ENCODE results near the gene VGLL3. TPM values are rescaled to one million over a fixed set of nuclear protein-coding genes. Genes with fewer than 3 reads are reported as not detected.

VGLL3 gene
- total and polyA plus RNA-seq, 2 of the 4 experiments (the other 2 are of a cell fraction) = 46.2 to 97.3 TPM

DNA sequence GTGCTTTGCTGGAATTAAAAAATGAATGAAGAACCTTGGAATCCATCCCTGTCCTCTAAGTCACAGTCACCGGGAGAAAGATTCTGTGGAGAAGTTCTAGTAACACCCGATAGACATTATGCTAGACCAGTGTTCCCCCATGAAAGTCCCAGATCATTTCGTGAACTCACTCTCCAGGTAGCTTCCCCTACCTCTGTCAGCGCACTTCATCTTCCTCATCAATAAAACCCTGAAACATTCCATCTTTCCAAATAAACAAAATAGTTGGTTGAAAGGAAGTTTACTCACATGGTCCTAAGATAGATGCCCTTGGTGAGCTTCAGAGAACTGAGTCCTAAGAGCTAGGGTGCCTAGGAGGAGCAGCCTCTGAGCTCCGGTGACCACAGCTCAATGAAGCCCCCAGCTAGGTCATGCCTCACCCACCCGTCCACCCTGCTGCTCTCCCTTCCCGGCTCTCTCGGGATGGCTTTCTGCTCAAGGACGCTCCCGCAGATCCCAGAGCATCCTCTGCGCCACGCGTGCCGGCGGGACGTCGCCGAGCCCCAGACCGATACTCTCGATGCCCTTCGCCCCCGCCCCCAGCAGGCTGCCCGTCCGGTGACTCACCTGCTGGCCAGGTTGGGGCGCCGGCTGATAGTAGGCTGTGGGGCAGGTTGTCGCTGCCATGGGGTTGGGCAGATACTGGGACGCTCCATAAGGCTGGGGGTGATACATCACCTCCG lies 776 bp downstream of the VGLL3 start:
- H4K5ac ChIP-seq (ENCODE audit: low read depth, low read length) = peak overlapping the region; percentile 79
- peak overlapping the region; percentile 84 for H2AK5ac ChIP-seq (ENCODE audit: low read depth, low read length)
- H3K4ac ChIP-seq (ENCODE audit: low read depth, low read length) = peak overlapping the region; percentile 93
- ChIA-PET CTCF (no interaction called here), POLR2A (ENCODE audit: unreplicated experiment) (interaction anchor here (0.6 kb wide), 1 partner anchor 196 kb away, joined by 7 read pairs; no protein-coding TSS in a partner anchor)
- H3K14ac ChIP-seq (replicated peaks; ENCODE audit: low read depth, low read length) = peak overlapping the region; percentile 93
- H3K9ac ChIP-seq (ENCODE audit: low read depth, low read length) = peak overlapping the region; percentile 99
- peak overlapping the region; percentile 90 for H2AFZ ChIP-seq (replicated peaks; ENCODE audit: low read length, poor library complexity)
- dilution Hi-C loops (cut with HindIII; ENCODE audit: low sequenced_read_pairs, unreplicated experiment) = no loop called here
- no peaks in the 10 kb centered on the region for H3K36me3 ChIP-seq (ENCODE audit: control insufficient read depth, insufficient read depth, low read length)
- H4K20me1 ChIP-seq (ENCODE audit: insufficient read depth, low read length) = no peaks in the 10 kb centered on the region
- intact Hi-C loops (cut with micrococcal nuclease) = loop anchor here (2.0 to 5.0 kb wide), 2 partner anchors 53 to 92 kb away; no protein-coding TSS in a partner anchor
- in situ Hi-C loops (cut with MboI; ENCODE audit: low sequenced_read_pairs) = loop anchor here (5.0 to 25.0 kb wide), 2 partner anchors 92 to 1147 kb away; partner anchors contain the start of gene C3orf38
- peaks cover 6% of the 10 kb centered on the region for H3K4me1 ChIP-seq (ENCODE audit: control insufficient read depth, insufficient read depth, low read length)
- H4K8ac ChIP-seq (ENCODE audit: low read depth in 2 of 2, low read length in 2 of 2) = peak overlapping the region; percentile 77 to 88
- peak overlapping the region; percentile 91 for H4K91ac ChIP-seq (ENCODE audit: insufficient read depth, low read depth, low read length)
- DNase-seq (peak; percentile 26), ATAC-seq (ENCODE audit: low read depth) (no peak; the same call in 1 of the 2 replicates)
- no peaks in the 10 kb centered on the region for H3K9me1 ChIP-seq (ENCODE audit: insufficient read depth, low read length)
- peak overlapping the region; percentile 99 for H3K4me3 ChIP-seq (ENCODE audit: insufficient read depth, low read depth, low read length)
- peak overlapping the region; percentile 98 for H3K18ac ChIP-seq (ENCODE audit: low read depth, low read length)
- H3K4me2 ChIP-seq (ENCODE audit: low read depth, low read length) = peak overlapping the region; percentile 97
- peak overlapping the region; percentile 94 for H2BK15ac ChIP-seq (ENCODE audit: low read depth, low read length)
- peak overlapping the region; percentile 96 for H2AK9ac ChIP-seq (replicated peaks; ENCODE audit: low read depth, low read length, poor library complexity)
- peak overlapping the region; percentile 95 for H2BK5ac ChIP-seq (ENCODE audit: low read depth, low read length, poor library complexity, severe bottlenecking)
- H3K9me3 ChIP-seq (ENCODE audit: control insufficient read depth, insufficient read depth, low read length) = no peaks in the 10 kb centered on the region
- no peak for TF ChIP-seq CEBPB (IDR thresholded peaks at IDR 0.05; ENCODE audit: low read depth, low read length)
- peak; percentile 20; the same call in 1 of the 2 replicates for TF ChIP-seq FOS (IDR thresholded peaks at IDR 0.05; ENCODE audit: low read depth, low read length)
- TF ChIP-seq SMC3 (IDR thresholded peaks at IDR 0.05; ENCODE audit: low read depth, low read length) = no peak
- TF ChIP-seq NFE2L2 (IDR thresholded peaks at IDR 0.05; ENCODE audit: low read depth, low read length) = no peak
- TF ChIP-seq RCOR1 (IDR thresholded peaks at IDR 0.05; ENCODE audit: insufficient replicate concordance, low read length) = peak; percentile 34
- H2BK20ac ChIP-seq (ENCODE audit: low read depth, low read length) = peak overlapping the region; percentile 58
- no TSS peak for BruUV-seq (replicated peaks)
- peak overlapping the region; percentile 80 for H2BK120ac ChIP-seq (ENCODE audit: low read depth, low read length)
- H3K56ac ChIP-seq (ENCODE audit: extremely low read depth, insufficient read depth, low read length) = peak overlapping the region; percentile 85
- no peaks in the 10 kb centered on the region for H3K27me3 ChIP-seq (ENCODE audit: control insufficient read depth, insufficient read depth, low read length)
- H3K27ac ChIP-seq (ENCODE audit: insufficient read depth, low read length) = peak overlapping the region; percentile 97
- H3K79me1 ChIP-seq (ENCODE audit: low read depth in 1 of 2, low read length in 2 of 2) = peaks cover 0 to 22% of the 10 kb centered on the region in 2 experiments; a peak in 2 of 4 replicates
- H3K23ac ChIP-seq (ENCODE audit: low read depth, low read length) = peak overlapping the region; percentile 98
- WGBS, 2 experiments (ENCODE audit: extremely low coverage in 2 of 2, insufficient read length in 1 of 2) = 0% methylated on average over 5 of the region's 29 CpGs; no CpG with 5 or more reads in 1 of the 2 experiments
